ENCODE results near the gene DDI2.

DDI2 gene

GRCh38 chr1:15704526-15705183 lies 87.4 kb downstream of the DDI2 start:
- Histone ChIP-seq H3K36me3 (ENCODE audit: insufficient read depth, low read length) (peaks cover 6% of the 10 kb centered on the region; the same call in 1 of the 2 replicates), H3K27me3 (ENCODE audit: insufficient read depth, low read length) (no peaks in the 10 kb centered on the region), H3K79me2 (ENCODE audit: control insufficient read depth, insufficient read depth, low read length, unreplicated experiment) (peaks cover 68% of the 10 kb centered on the region), H2AFZ (ENCODE audit: low read length, unreplicated experiment) (no peak overlapping the region), H3K27ac (ENCODE audit: low read depth, low read length) (peak overlapping the region; percentile 89), H3K4me3 (ENCODE audit: low read depth, low read length) (no peak overlapping the region), H3K4me1 (ENCODE audit: control insufficient read depth, insufficient read depth, low read length, unreplicated experiment) (peaks cover 18% of the 10 kb centered on the region)

GRCh38 chr1:15705184-15705566 lies 87.9 kb downstream of the DDI2 start:
- H3K27ac ChIP-seq (ENCODE audit: low read depth, low read length), result no peak overlapping the region
- peaks cover 6% of the 10 kb centered on the region; the same call in 1 of the 2 replicates for H3K36me3 ChIP-seq (ENCODE audit: insufficient read depth, low read length)
- H3K27me3 ChIP-seq (ENCODE audit: insufficient read depth, low read length), result no peaks in the 10 kb centered on the region
- peaks cover 18% of the 10 kb centered on the region for H3K4me1 ChIP-seq (ENCODE audit: control insufficient read depth, insufficient read depth, low read length, unreplicated experiment)
- no peak overlapping the region for H3K4me3 ChIP-seq (ENCODE audit: low read depth, low read length)
- H2AFZ ChIP-seq (ENCODE audit: low read length, unreplicated experiment), result no peak overlapping the region
- H3K79me2 ChIP-seq (ENCODE audit: control insufficient read depth, insufficient read depth, low read length, unreplicated experiment), result peaks cover 67% of the 10 kb centered on the region

- Histone ChIP-seq H2AFZ (ENCODE audit: low read length, unreplicated experiment) (no peak overlapping the region), H3K4me3 (ENCODE audit: low read depth, low read length) (no peak overlapping the region), H3K27ac (ENCODE audit: low read depth, low read length) (no peak overlapping the region), H3K4me1 (ENCODE audit: control insufficient read depth, insufficient read depth, low read length, unreplicated experiment) (peaks cover 18% of the 10 kb centered on the region), H3K79me2 (ENCODE audit: control insufficient read depth, insufficient read depth, low read length, unreplicated experiment) (peaks cover 72% of the 10 kb centered on the region), H3K27me3 (ENCODE audit: insufficient read depth, low read length) (no peaks in the 10 kb centered on the region), H3K36me3 (ENCODE audit: insufficient read depth, low read length) (peaks cover 6% of the 10 kb centered on the region; the same call in 1 of the 2 replicates)
Observed at GRCh38 chr1:15706751-15707150, 89.5 kb downstream of the DDI2 start.

- Histone ChIP-seq H2AFZ (ENCODE audit: low read length, unreplicated experiment) (no peak overlapping the region), H3K36me3 (ENCODE audit: insufficient read depth, low read length) (peaks cover 6% of the 10 kb centered on the region; the same call in 1 of the 2 replicates), H3K27me3 (ENCODE audit: insufficient read depth, low read length) (no peaks in the 10 kb centered on the region), H3K27ac (ENCODE audit: low read depth, low read length) (no peak overlapping the region), H3K4me1 (ENCODE audit: control insufficient read depth, insufficient read depth, low read length, unreplicated experiment) (peaks cover 18% of the 10 kb centered on the region), H3K79me2 (ENCODE audit: control insufficient read depth, insufficient read depth, low read length, unreplicated experiment) (peaks cover 73% of the 10 kb centered on the region), H3K4me3 (ENCODE audit: low read depth, low read length) (no peak overlapping the region)
Observed at GRCh38 chr1:15707239-15707925, 90.1 kb downstream of the DDI2 start.

- H3K79me2 ChIP-seq (ENCODE audit: control insufficient read depth, insufficient read depth, low read length, unreplicated experiment), result peaks cover 73% of the 10 kb centered on the region
- no peaks in the 10 kb centered on the region for H3K27me3 ChIP-seq (ENCODE audit: insufficient read depth, low read length)
- H3K4me1 ChIP-seq (ENCODE audit: control insufficient read depth, insufficient read depth, low read length, unreplicated experiment), result peaks cover 10% of the 10 kb centered on the region
- H3K36me3 ChIP-seq (ENCODE audit: insufficient read depth, low read length), result peaks cover 6% of the 10 kb centered on the region; the same call in 1 of the 2 replicates
- H3K4me3 ChIP-seq (ENCODE audit: low read depth, low read length), result no peak overlapping the region
- H3K27ac ChIP-seq (ENCODE audit: low read depth, low read length), result no peak overlapping the region
- no peak overlapping the region for H2AFZ ChIP-seq (ENCODE audit: low read length, unreplicated experiment)
Observed at GRCh38 chr1:15708486-15709137, 91.4 kb downstream of the DDI2 start.

- Histone ChIP-seq H3K4me1 (ENCODE audit: control insufficient read depth, insufficient read depth, low read length, unreplicated experiment) (peaks cover 4% of the 10 kb centered on the region), H2AFZ (ENCODE audit: low read length, unreplicated experiment) (no peak overlapping the region), H3K27me3 (ENCODE audit: insufficient read depth, low read length) (no peaks in the 10 kb centered on the region), H3K79me2 (ENCODE audit: control insufficient read depth, insufficient read depth, low read length, unreplicated experiment) (peaks cover 68% of the 10 kb centered on the region), H3K36me3 (ENCODE audit: insufficient read depth, low read length) (peaks cover 6% of the 10 kb centered on the region; the same call in 1 of the 2 replicates), H3K4me3 (ENCODE audit: low read depth, low read length) (no peak overlapping the region), H3K27ac (ENCODE audit: low read depth, low read length) (no peak overlapping the region)
Observed at GRCh38 chr1:15709226-15709625, 92.0 kb downstream of the DDI2 start.

GRCh38 chr1:15712168-15712567 lies 94.9 kb downstream of the DDI2 start:
- Histone ChIP-seq H3K4me3 (ENCODE audit: low read depth, low read length) (no peak overlapping the region), H3K4me1 (ENCODE audit: control insufficient read depth, insufficient read depth, low read length, unreplicated experiment) (no peaks in the 10 kb centered on the region), H2AFZ (ENCODE audit: low read length, unreplicated experiment) (no peak overlapping the region), H3K36me3 (ENCODE audit: insufficient read depth, low read length) (no peaks in the 10 kb centered on the region), H3K79me2 (ENCODE audit: control insufficient read depth, insufficient read depth, low read length, unreplicated experiment) (peaks cover 44% of the 10 kb centered on the region), H3K27me3 (ENCODE audit: insufficient read depth, low read length) (no peaks in the 10 kb centered on the region), H3K27ac (ENCODE audit: low read depth, low read length) (no peak overlapping the region)

GRCh38 chr1:15714406-15715136 lies 97.3 kb downstream of the DDI2 start:
- H3K36me3 ChIP-seq (ENCODE audit: insufficient read depth, low read length), result no peaks in the 10 kb centered on the region; the same call in 1 of the 2 replicates
- H3K79me2 ChIP-seq (ENCODE audit: control insufficient read depth, insufficient read depth, low read length, unreplicated experiment), result peaks cover 22% of the 10 kb centered on the region

GRCh38 chr1:15717418-15718125 lies 100.3 kb downstream of the DDI2 start:
- H3K4me3 ChIP-seq (ENCODE audit: low read depth, low read length), result no peak overlapping the region
- H3K27ac ChIP-seq (ENCODE audit: low read depth, low read length), result no peak overlapping the region
- no peaks in the 10 kb centered on the region; the same call in 1 of the 2 replicates for H3K36me3 ChIP-seq (ENCODE audit: insufficient read depth, low read length)
- H3K79me2 ChIP-seq (ENCODE audit: control insufficient read depth, insufficient read depth, low read length, unreplicated experiment), result peaks cover under 1% of the 10 kb centered on the region
- no peak overlapping the region for H2AFZ ChIP-seq (ENCODE audit: low read length, unreplicated experiment)
- no peaks in the 10 kb centered on the region for H3K27me3 ChIP-seq (ENCODE audit: insufficient read depth, low read length)
- no peaks in the 10 kb centered on the region for H3K4me1 ChIP-seq (ENCODE audit: control insufficient read depth, insufficient read depth, low read length, unreplicated experiment)

More at GRCh38 chr1:15714406-15715136, 97.3 kb downstream of the DDI2 start:
- no peak overlapping the region for H2AFZ ChIP-seq (ENCODE audit: low read length, unreplicated experiment)
- H3K4me3 ChIP-seq (ENCODE audit: low read depth, low read length), result no peak overlapping the region
- no peaks in the 10 kb centered on the region for H3K27me3 ChIP-seq (ENCODE audit: insufficient read depth, low read length)
- no peak overlapping the region for H3K27ac ChIP-seq (ENCODE audit: low read depth, low read length)
- no peaks in the 10 kb centered on the region for H3K4me1 ChIP-seq (ENCODE audit: control insufficient read depth, insufficient read depth, low read length, unreplicated experiment)

- Histone ChIP-seq H3K27me3 (ENCODE audit: insufficient read depth, low read length) (no peaks in the 10 kb centered on the region), H3K4me1 (ENCODE audit: control insufficient read depth, insufficient read depth, low read length, unreplicated experiment) (no peaks in the 10 kb centered on the region), H3K27ac (ENCODE audit: low read depth, low read length) (no peak overlapping the region), H3K79me2 (ENCODE audit: control insufficient read depth, insufficient read depth, low read length, unreplicated experiment) (no peaks in the 10 kb centered on the region), H3K4me3 (ENCODE audit: low read depth, low read length) (no peak overlapping the region), H3K36me3 (ENCODE audit: insufficient read depth, low read length) (no peaks in the 10 kb centered on the region; the same call in 1 of the 2 replicates), H2AFZ (ENCODE audit: low read length, unreplicated experiment) (no peak overlapping the region)
Observed at GRCh38 chr1:15718199-15718601, 100.9 kb downstream of the DDI2 start.

Measured in ACC112 (cell line).